GM12874 (cell line): Measurements from ENCODE around the gene OGG1.

ENCODE experiments used
- CTCF ChIP-seq: IDR thresholded peaks from 2 replicates; pipeline ENCODE4 v1.5.1; 2011; ENCODE audit warnings: low read depth, mild to moderate bottlenecking, control low read depth, low read length, moderate library complexity; ENCODE audit not compliant: insufficient read depth

Gene OGG1

GRCh38 chr3:9749296-9749644 is 482 bp upstream of the OGG1 start:
- TF ChIP-seq CTCF, result no peak

GRCh38 chr3:9750556-9751411 is 1.0 kb downstream of the OGG1 start:
- no peak for TF ChIP-seq CTCF

- TF ChIP-seq CTCF, result no peak
Observed at GRCh38 chr3:9754678-9755077, 4.9 kb downstream of the OGG1 start.

DNA sequence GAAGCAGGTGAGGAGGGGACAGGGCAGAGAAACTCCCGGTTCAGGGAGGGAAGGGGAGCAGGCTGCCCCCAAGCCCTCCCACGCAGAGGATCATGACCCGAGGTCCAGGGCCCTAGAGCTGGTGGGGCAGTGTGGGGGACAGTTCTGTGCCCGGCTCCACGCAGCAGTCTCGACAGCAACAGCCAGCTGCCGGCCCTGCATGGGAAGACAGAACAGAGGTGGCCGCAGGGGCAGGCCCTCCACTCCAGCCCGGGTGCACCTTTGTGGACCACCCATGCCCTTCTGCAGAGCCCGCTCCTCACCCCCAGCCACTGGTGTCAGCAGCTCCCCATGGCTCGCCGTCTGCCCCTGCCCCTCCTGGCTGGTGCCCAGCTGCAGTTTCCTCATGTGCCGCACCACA is 7.7 kb downstream of the OGG1 start:
- TF ChIP-seq CTCF, result no peak

- TF ChIP-seq CTCF, result no peak
Observed at GRCh38 chr3:9760779-9761505, 11.2 kb downstream of the OGG1 start.

- no peak for TF ChIP-seq CTCF
Observed at GRCh38 chr3:9761919-9762318, 12.2 kb downstream of the OGG1 start.

DNA sequence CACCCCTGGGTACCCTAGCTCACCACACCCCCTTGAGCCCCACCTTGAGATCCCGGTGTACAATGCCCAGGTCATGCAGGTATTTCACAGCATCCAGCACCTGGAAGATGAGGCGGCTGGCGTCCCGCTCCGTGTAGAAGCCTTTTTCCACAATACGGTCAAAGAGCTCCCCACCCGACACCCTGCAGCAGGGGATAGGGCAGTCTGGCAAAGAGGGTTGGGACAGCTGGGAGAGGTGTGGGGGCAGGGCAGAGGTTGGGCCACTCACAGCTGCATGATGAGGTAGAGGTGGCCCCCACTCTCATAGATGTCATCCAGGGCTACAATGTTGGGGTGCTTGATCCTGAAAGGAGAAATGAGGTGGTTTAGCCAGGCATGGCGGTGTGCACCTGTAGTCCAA is 13.1 kb downstream of the OGG1 start:
- TF ChIP-seq CTCF, result no peak
